GM12878 (cell line): ENCODE data around the gene ZNF25. TPM values are rescaled to one million over a fixed set of nuclear protein-coding genes. Genes with fewer than 3 reads are reported as not detected.
A peak's percentile ranks its signal among the peaks of the same experiment; 100 is the strongest.

ENCODE experiments used
- ATAC-seq: fragments of 200-7000 bp; cut with Tn5 transposase; 3 replicates; pipeline ENCODE4 v1.9.1; 2020; ENCODE audit warnings: mild to moderate bottlenecking, moderate library complexity
- BruUV-seq: library from RNA; stranded (reverse); fragments of 400-500 nt; replicated peaks from 2 replicates; lab custom pipeline; 2021; lab: Mats Ljungman, UMichigan
- CTCF ChIA-PET: fragments of 300-600 bp; sonication (Branson Sonifier 250); formaldehyde crosslinking; extraction: SDS; loops from one replicate; lab custom pipeline; 2021; ENCODE audit warnings: inconsistent platforms; lab: Yijun Ruan, JAX
- POLR2A ChIA-PET: fragments of 350-600 bp; formaldehyde crosslinking; extraction: SDS; loops from one replicate; lab custom pipeline; 2021; ENCODE audit warnings: inconsistent platforms; lab: Charles Lee
- RAD21 ChIA-PET: fragments of 300-600 bp; sonication (Branson Sonifier 250); formaldehyde crosslinking; loops from one replicate; lab custom pipeline; 2023; ENCODE audit warnings: antibody characterized with exemption; ENCODE audit not compliant: unreplicated experiment; lab: Charles Lee
- SMC1A ChIA-PET: fragments of 300-600 bp; sonication (Branson Sonifier 250); formaldehyde crosslinking; loops from one replicate; lab custom pipeline; 2023; ENCODE audit not compliant: unreplicated experiment, uncharacterized antibody; lab: Charles Lee
- DNase-seq: peaks from one replicate; pipeline ENCODE4 v3.0.0-alpha.2; 2011; ENCODE audit warnings: low read depth, low spot score
- FAIRE-seq: peaks from 3 replicates; lab custom pipeline; 2011; peaks lifted over from hg19 to GRCh38; lab: Jason Lieb, UNC
- H2AFZ ChIP-seq: 2 replicates; pipeline ENCODE4 v1.6.0; 2011; ENCODE audit warnings: low read depth, low read length, control low read depth; ENCODE audit not compliant: control insufficient read depth
- H3K27ac ChIP-seq: 2 replicates; pipeline ENCODE4 v1.5.1; 2011; ENCODE audit warnings: control low read depth; ENCODE audit not compliant: control insufficient read depth, insufficient read depth
- H3K27me3 ChIP-seq, 2 experiments: replicated peaks in 1 of 2; 2 replicates each; pipeline versions ENCODE4 v1.6.0 to v1.6.1; 2011; ENCODE audit warnings: low read length in 1 of 2; ENCODE audit not compliant: control insufficient read depth in 2 of 2, insufficient read depth in 2 of 2
- H3K36me3 ChIP-seq, 2 experiments: 2 replicates each; pipeline ENCODE4 v1.5.1; 2011; ENCODE audit warnings: low read length in 1 of 2; ENCODE audit not compliant: control insufficient read depth in 2 of 2, insufficient read depth in 2 of 2
- H3K4me1 ChIP-seq: 2 replicates; pipeline ENCODE4 v1.6.1; 2011; ENCODE audit warnings: mild to moderate bottlenecking, low read length, moderate library complexity, mixed read lengths; ENCODE audit not compliant: control insufficient read depth, insufficient read depth
- H3K4me2 ChIP-seq: 2 replicates; pipeline ENCODE4 v1.6.0; 2011; ENCODE audit warnings: control low read depth; ENCODE audit not compliant: control insufficient read depth, insufficient read depth
- H3K4me3 ChIP-seq: fragments of 200-600 bp; sonication (generic); 2 replicates; pipeline ENCODE4 v1.5.1; 2016
- H3K79me2 ChIP-seq: 2 replicates; pipeline ENCODE4 v1.6.0; 2011; ENCODE audit warnings: low read length; ENCODE audit not compliant: control insufficient read depth, insufficient read depth
- H3K9ac ChIP-seq: 2 replicates; pipeline ENCODE4 v1.8.0; 2011; ENCODE audit warnings: low read length, control low read depth, mixed read lengths; ENCODE audit not compliant: control insufficient read depth, insufficient read depth
- H3K9me3 ChIP-seq: replicated peaks from 3 replicates; pipeline ENCODE4 v1.5.1; 2011; ENCODE audit warnings: mild to moderate bottlenecking, low read length; ENCODE audit not compliant: control insufficient read depth, insufficient read depth
- H4K20me1 ChIP-seq: 2 replicates; pipeline ENCODE4 v1.6.0; 2011; ENCODE audit not compliant: control insufficient read depth, insufficient read depth
- LARP7 ChIP-seq: fragments of 450-650 bp; IDR thresholded peaks from 2 replicates; pipeline ENCODE4 v1.6.1; 2017; ENCODE audit warnings: mild to moderate bottlenecking
- RAD21 ChIP-seq: IDR thresholded peaks from 2 replicates; pipeline ENCODE4 v1.6.1; 2011; ENCODE audit warnings: mild to moderate bottlenecking, low read depth, low read length, moderate library complexity; ENCODE audit not compliant: insufficient read depth
- RUNX3 ChIP-seq: IDR thresholded peaks from 2 replicates; pipeline ENCODE4 v1.6.1; 2012; ENCODE audit warnings: low read length, inconsistent platforms
- SMC3 ChIP-seq: IDR thresholded peaks from 2 replicates; pipeline ENCODE4 v1.6.1; 2011; ENCODE audit warnings: low read length, improper control_type of control experiment, borderline replicate concordance
- YY1 ChIP-seq: IDR thresholded peaks from 2 replicates; pipeline ENCODE4 v1.6.1; 2011; ENCODE audit warnings: low read depth, mild to moderate bottlenecking, low read length
- WGBS: methylation state at CpG from one replicate; pipeline ENCODE4 v1.1.6; 2016; ENCODE audit warnings: low lambda C conversion rate; ENCODE audit not compliant: insufficient replicate concordance, insufficient coverage; ENCODE audit errors: missing lambda C conversion rate; 5-methylcytosine and 5-hydroxymethylcytosine counted together
- in situ Hi-C: fragments of 300-500 bp; cut with MboI; formaldehyde crosslinking; loops from 9 replicates; pipeline ENCODE4 v1.14.3; 2018; ENCODE audit warnings: mixed read lengths
- intact Hi-C: fragments of 100-400 bp; cut with micrococcal nuclease; formaldehyde crosslinking; loops from one replicate; pipeline ENCODE4 v1.14.2; 2022; ENCODE audit not compliant: unreplicated experiment
- polyA plus RNA-seq, 11 experiments: library from polyadenylated mRNA; depleted of rRNA in 4 of 11; unstranded in 6 of 11; stranded (reverse) in 5 of 11; fragments of >200 nt; fragmentation: Nextera tagmentation in 4 of 11; fragmentation: Illumina TruSeq in 1 of 11; extraction: Ambion mirVana in 4 of 11; extraction: Trizol in 1 of 11; gene quantifications; 1 replicate in 1 of 11; 2 replicates in 10 of 11; pipeline versions ENCODE4 v1.2.1 to v1.2.3, GENCODE V29; 2011 to 2016; ENCODE audit warnings: inconsistent platforms in 2 of 11, missing spikeins in 2 of 11, low read depth in 1 of 11
- total RNA-seq, 4 experiments: library from RNA; depleted of rRNA in 3 of 4; stranded (reverse); fragments of >200 nt in 3 of 4; fragmentation: Illumina TruSeq in 1 of 4; extraction: Trizol in 1 of 4; gene quantifications; 2 replicates each; pipeline versions ENCODE4 v1.2.1 to v1.2.3, GENCODE V29; 2013 to 2021
- TF ChIP-seq, protein P1 (sequence below): fragments of 150-350 bp; IDR thresholded peaks from 2 replicates; pipeline ENCODE4 v1.6.1; 2014; ENCODE audit warnings: mild to moderate bottlenecking, low read depth, low read length
- TF ChIP-seq, protein P2 (sequence below), 3 experiments: IDR thresholded peaks in 2 of 3; conservative IDR thresholded peaks in 1 of 3; 2 replicates each; pipeline ENCODE4 v1.5.1; 2011; ENCODE audit warnings: low read depth in 3 of 3, low read length in 3 of 3, mild to moderate bottlenecking in 3 of 3, control low read depth in 2 of 3, moderate library complexity in 2 of 3, inconsistent platforms in 1 of 3, mixed read lengths in 1 of 3; ENCODE audit not compliant: control insufficient read depth in 2 of 3, insufficient read depth in 1 of 3; ENCODE audit errors: extremely low read depth in 1 of 3

The ZNF25 gene
- total and polyA plus RNA-seq, 10 of the 15 experiments (the other 5 are each of a cell fraction or from before 2014, with no cell fraction given): 1.0 to 6.8 (median 3.2) TPM

DNA sequence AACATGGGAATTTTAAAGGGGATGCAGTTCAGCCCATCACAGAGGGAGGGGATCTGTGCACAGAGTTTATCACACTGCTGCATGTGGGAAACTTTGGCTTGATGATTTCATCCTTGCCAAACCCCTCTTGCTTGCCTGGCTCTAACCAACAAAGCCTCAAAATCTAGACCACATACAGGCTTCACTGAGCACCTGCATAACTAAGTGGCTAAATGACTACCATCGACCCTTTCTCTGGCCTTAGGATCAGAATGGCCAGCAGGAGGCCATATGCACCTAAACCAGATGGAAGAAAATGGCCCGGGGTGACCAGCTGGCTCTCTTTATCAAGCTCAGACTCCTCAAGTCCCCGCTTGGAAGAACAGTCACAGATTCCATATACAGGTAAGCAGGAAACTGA lies 15.6 kb upstream of the ZNF25 start:
- FAIRE-seq (no peak), DNase-seq (no peak), ATAC-seq (peak; percentile 46)
- no peaks in the 10 kb centered on the region for H3K36me3 ChIP-seq
- no peaks in the 10 kb centered on the region for H3K27me3 ChIP-seq
- no peaks in the 10 kb centered on the region for H3K79me2 ChIP-seq
- no peaks in the 10 kb centered on the region for H3K4me1 ChIP-seq
- TF ChIP-seq SMC3 (0 out of 2 replicates have a peak, but pooled peaks have one; percentile 8), RUNX3 (peak; percentile 71), YY1 (0 out of 2 replicates have a peak, but pooled peaks have one; percentile 32), LARP7 (no peak), RAD21 (peak; percentile 46)
- TF ChIP-seq, protein P1, sequence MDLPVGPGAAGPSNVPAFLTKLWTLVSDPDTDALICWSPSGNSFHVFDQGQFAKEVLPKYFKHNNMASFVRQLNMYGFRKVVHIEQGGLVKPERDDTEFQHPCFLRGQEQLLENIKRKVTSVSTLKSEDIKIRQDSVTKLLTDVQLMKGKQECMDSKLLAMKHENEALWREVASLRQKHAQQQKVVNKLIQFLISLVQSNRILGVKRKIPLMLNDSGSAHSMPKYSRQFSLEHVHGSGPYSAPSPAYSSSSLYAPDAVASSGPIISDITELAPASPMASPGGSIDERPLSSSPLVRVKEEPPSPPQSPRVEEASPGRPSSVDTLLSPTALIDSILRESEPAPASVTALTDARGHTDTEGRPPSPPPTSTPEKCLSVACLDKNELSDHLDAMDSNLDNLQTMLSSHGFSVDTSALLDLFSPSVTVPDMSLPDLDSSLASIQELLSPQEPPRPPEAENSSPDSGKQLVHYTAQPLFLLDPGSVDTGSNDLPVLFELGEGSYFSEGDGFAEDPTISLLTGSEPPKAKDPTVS: no peak
- TF ChIP-seq, protein P2, sequence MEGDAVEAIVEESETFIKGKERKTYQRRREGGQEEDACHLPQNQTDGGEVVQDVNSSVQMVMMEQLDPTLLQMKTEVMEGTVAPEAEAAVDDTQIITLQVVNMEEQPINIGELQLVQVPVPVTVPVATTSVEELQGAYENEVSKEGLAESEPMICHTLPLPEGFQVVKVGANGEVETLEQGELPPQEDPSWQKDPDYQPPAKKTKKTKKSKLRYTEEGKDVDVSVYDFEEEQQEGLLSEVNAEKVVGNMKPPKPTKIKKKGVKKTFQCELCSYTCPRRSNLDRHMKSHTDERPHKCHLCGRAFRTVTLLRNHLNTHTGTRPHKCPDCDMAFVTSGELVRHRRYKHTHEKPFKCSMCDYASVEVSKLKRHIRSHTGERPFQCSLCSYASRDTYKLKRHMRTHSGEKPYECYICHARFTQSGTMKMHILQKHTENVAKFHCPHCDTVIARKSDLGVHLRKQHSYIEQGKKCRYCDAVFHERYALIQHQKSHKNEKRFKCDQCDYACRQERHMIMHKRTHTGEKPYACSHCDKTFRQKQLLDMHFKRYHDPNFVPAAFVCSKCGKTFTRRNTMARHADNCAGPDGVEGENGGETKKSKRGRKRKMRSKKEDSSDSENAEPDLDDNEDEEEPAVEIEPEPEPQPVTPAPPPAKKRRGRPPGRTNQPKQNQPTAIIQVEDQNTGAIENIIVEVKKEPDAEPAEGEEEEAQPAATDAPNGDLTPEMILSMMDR (IDR thresholded peaks at IDR 0.05 in 2 of 3, conservative IDR thresholded peaks at IDR 0.05 in 1 of 3; ENCODE audit: control insufficient read depth in 2 of 3, extremely low read depth in 1 of 3, insufficient read depth in 1 of 3, low read depth in 3 of 3, low read length in 3 of 3): 0 out of 6 replicates have a peak, but pooled peaks of 1 of the 3 experiments have one; percentile 3
- ChIA-PET POLR2A (no interaction called here), SMC1A (interaction anchor here (1.1 kb wide), 1 partner anchor 10 kb away, joined by 4 read pairs; no protein-coding TSS in a partner anchor), RAD21 (interaction anchor here (1.7 kb wide), 1 partner anchor 374 kb away, joined by 5 read pairs; no protein-coding TSS in a partner anchor), CTCF (interaction anchor here (0.7 to 2.0 kb wide), 3 partner anchors 15 to 374 kb away, joined by 3 to 5 read pairs (median 3); partner anchors contain the start of gene ZNF25)
- intact Hi-C loops (no loop called here), in situ Hi-C loops (no loop called here)
- no peak overlapping the region for H3K9ac ChIP-seq
- no peaks in the 10 kb centered on the region for H4K20me1 ChIP-seq
- H3K4me2 ChIP-seq: no peak overlapping the region
- no peak overlapping the region for H2AFZ ChIP-seq
- 38% methylated on average over 3 of the region's 3 CpGs for WGBS
- no peaks in the 10 kb centered on the region; the same call in 2 of the 3 replicates for H3K9me3 ChIP-seq
- no peak overlapping the region for H3K27ac ChIP-seq
- H3K4me3 ChIP-seq: no peak overlapping the region
- no TSS peak for BruUV-seq
